GM12864 (cell line): ENCODE data around the gene SRRM2.

ENCODE experiments used
- DNase-seq: peaks from one replicate; pipeline ENCODE4 v3.0.0-alpha.2; 2011; ENCODE audit warnings: low read depth
- H3K4me3 ChIP-seq: 2 replicates; pipeline ENCODE4 v1.5.1; 2011; ENCODE audit warnings: mild to moderate bottlenecking, low read depth, low read length, control low read depth
- CTCF ChIP-seq: IDR thresholded peaks from 2 replicates; pipeline ENCODE4 v1.5.1; 2011; ENCODE audit warnings: low read depth, mild to moderate bottlenecking, moderate library complexity, low read length, control low read depth, inconsistent platforms; ENCODE audit errors: missing control alignments

SRRM2 gene

GRCh38 chr16:2777903-2778629 lies 25.6 kb downstream of the SRRM2 start:
- H3K4me3 ChIP-seq = peak overlapping the region; percentile 94
- DNase-seq = no peak
- TF ChIP-seq CTCF = no peak

DNA sequence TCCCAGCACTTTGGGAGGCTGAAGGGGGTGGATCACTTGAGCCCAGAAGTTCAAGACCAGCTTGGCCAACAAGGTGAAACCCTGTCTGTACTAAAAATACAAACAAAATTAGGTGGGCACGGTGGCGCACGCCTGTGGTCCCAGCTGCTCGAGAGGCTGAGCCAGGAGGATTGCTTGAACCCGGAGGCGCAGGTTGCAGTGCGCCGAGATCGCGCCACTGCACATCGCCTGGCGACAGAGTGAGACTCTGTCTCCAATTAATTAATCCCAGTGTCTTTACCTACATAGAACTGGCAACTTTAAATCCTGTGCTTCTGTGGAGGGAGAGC lies 26.2 kb downstream of the SRRM2 start:
- peak overlapping the region; percentile 94; the same call in 1 of the 2 replicates for H3K4me3 ChIP-seq
- no peak for DNase-seq
- no peak for TF ChIP-seq CTCF

GRCh38 chr16:2779151-2779920 lies 26.9 kb downstream of the SRRM2 start:
- DNase-seq = no peak
- no peak overlapping the region for H3K4me3 ChIP-seq
- no peak for TF ChIP-seq CTCF

- H3K4me3 ChIP-seq = no peak overlapping the region
- DNase-seq = no peak
- no peak for TF ChIP-seq CTCF
Observed at GRCh38 chr16:2779978-2780898, 27.8 kb downstream of the SRRM2 start.

- H3K4me3 ChIP-seq = no peak overlapping the region
- no peak for TF ChIP-seq CTCF
- DNase-seq = no peak
Observed at GRCh38 chr16:2782583-2783351, 30.3 kb downstream of the SRRM2 start.
